NCI-H526 treated with DMSO at 0.1 percent for 48 hours (cell line): Measurements from ENCODE around the gene ASB10.

Experiments
- DNase-seq: peaks from one replicate; lab custom pipeline; 2025; lab: John Stamatoyannopoulos, UW

The ASB10 gene

GRCh38 chr7:151210087-151210854, 23.2 kb upstream of the ASB10 start, which contains the start of gene H2BK1:
H2BK1 (minus strand) TSS chr7:151210488; CDS start chr7:151210318, 170 bp downstream.
- no peak for DNase-seq

- no peak for DNase-seq
Measured at GRCh38 chr7:151209588-151209987, 22.5 kb upstream of the ASB10 start.

GRCh38 chr7:151208253-151208862, 21.3 kb upstream of the ASB10 start:
- no peak for DNase-seq

- DNase-seq, result no peak
Measured at GRCh38 chr7:151207804-151208203, 20.8 kb upstream of the ASB10 start.

GRCh38 chr7:151207315-151207714, 20.3 kb upstream of the ASB10 start:
- no peak for DNase-seq

GRCh38 chr7:151206914-151207313, 19.9 kb upstream of the ASB10 start:
- DNase-seq, result no peak

GRCh38 chr7:151205730-151206129, 18.7 kb upstream of the ASB10 start:
- no peak for DNase-seq

- DNase-seq, result no peak
Measured at GRCh38 chr7:151204383-151205032, 17.5 kb upstream of the ASB10 start.

- DNase-seq, result no peak
Measured at GRCh38 chr7:151202836-151203235, 15.8 kb upstream of the ASB10 start.

- no peak for DNase-seq
Measured at GRCh38 chr7:151201751-151202150, 14.7 kb upstream of the ASB10 start.

- DNase-seq, result no peak
Measured at GRCh38 chr7:151201344-151201743, 14.3 kb upstream of the ASB10 start.

- DNase-seq, result peak; percentile 12
Measured at GRCh38 chr7:151198945-151199848, 12.1 kb upstream of the ASB10 start.

- no peak for DNase-seq
Measured at GRCh38 chr7:151197932-151198331, 10.9 kb upstream of the ASB10 start.

- no peak for DNase-seq
Measured at GRCh38 chr7:151195616-151196450, 8.8 kb upstream of the ASB10 start.

GRCh38 chr7:151194188-151194587, 7.1 kb upstream of the ASB10 start:
- no peak for DNase-seq

GRCh38 chr7:151193203-151193978, 6.3 kb upstream of the ASB10 start:
- no peak for DNase-seq

- DNase-seq, result no peak
Measured at GRCh38 chr7:151192002-151192539, 5.0 kb upstream of the ASB10 start.

- no peak for DNase-seq
Measured at GRCh38 chr7:151191544-151191943, 4.5 kb upstream of the ASB10 start.

- DNase-seq, result no peak
Measured at GRCh38 chr7:151189038-151189437, 2.0 kb upstream of the ASB10 start.

- no peak for DNase-seq
Measured at GRCh38 chr7:151188252-151188542, 1.1 kb upstream of the ASB10 start.
